Stomach (tissue), 9 donors: ENCODE results near the gene CHD6. TPM values are rescaled to one million over a fixed set of nuclear protein-coding genes. Genes with fewer than 3 reads are reported as not detected.

Experiments
- DNase-seq, 2 donors: peaks; one replicate each; pipeline versions ENCODE4 v3.0.0 to v3.0.0-alpha.2; 2013 to 2019
- H3K27ac ChIP-seq, 5 donors: fragments of 200-600 bp in 4 of 5; sonication (generic) in 4 of 5; one replicate each; pipeline ENCODE4 v1.5.1; 2013 to 2019; ENCODE audit warnings: mild to moderate bottlenecking in 1 of 5, moderate library complexity in 1 of 5
- H3K27me3 ChIP-seq, 3 donors: fragments of 200-600 bp; sonication (generic); one replicate each; pipeline ENCODE4 v1.5.1; 2017 to 2019; ENCODE audit warnings: mixed run types in 1 of 3
- H3K36me3 ChIP-seq, 4 donors: fragments of 200-600 bp; sonication (generic); 1 replicate in 3 of 4; 2 replicates in 1 of 4; pipeline ENCODE4 v1.5.1; 2016 to 2019
- H3K4me1 ChIP-seq, 4 donors: fragments of 200-600 bp; sonication (generic); one replicate each; pipeline ENCODE4 v1.5.1; 2016 to 2019
- H3K4me3 ChIP-seq, 4 donors: fragments of 200-600 bp; sonication (generic) in 3 of 4; one replicate each; pipeline ENCODE4 v1.5.1; 2016 to 2019; ENCODE audit warnings: mild to moderate bottlenecking in 1 of 4
- H3K9me3 ChIP-seq, 4 donors: fragments of 200-600 bp; sonication (generic); one replicate each; pipeline ENCODE4 v1.5.1; 2016 to 2019
- EP300 ChIP-seq: sonication (generic); formaldehyde crosslinking; IDR thresholded peaks from one replicate; pipeline ENCODE4 v1.6.1; 2017; ENCODE audit warnings: antibody characterized with exemption
- POLR2A ChIP-seq, 4 donors: fragments of 450-650 bp; IDR thresholded peaks; one replicate each; pipeline ENCODE4 v1.6.1; 2016; ENCODE audit warnings: antibody characterized with exemption in 4 of 4, control low read depth in 2 of 4, mild to moderate bottlenecking in 1 of 4, moderate library complexity in 1 of 4
- POLR2AphosphoS5 ChIP-seq, 3 donors: sonication (generic); formaldehyde crosslinking; IDR thresholded peaks; one replicate each; pipeline ENCODE4 v1.6.1; 2016; ENCODE audit warnings: antibody characterized with exemption in 3 of 3
- WGBS, 5 donors: extraction: QIAGEN DNeasy Blood & Tissue Kit in 3 of 5; methylation state at CpG; one replicate each; pipeline versions ENCODE4 v1.1.5 to v1.1.7; 2013 to 2018; 5-methylcytosine and 5-hydroxymethylcytosine counted together
- intact Hi-C: fragments of 100-400 bp; cut with DNase I; formaldehyde crosslinking; loops from one replicate; pipeline ENCODE4 v1.15.1; 2023; ENCODE audit warnings: low total_unique reads
- polyA plus RNA-seq, 3 donors: library from polyadenylated mRNA; stranded (reverse); fragments of 200-250 nt; gene quantifications; one replicate each; pipeline ENCODE4 v1.2.3, GENCODE V29; 2013
- total RNA-seq, 5 donors: library from RNA; depleted of rRNA; stranded (reverse); fragments of >200 nt; gene quantifications; one replicate each; pipeline versions ENCODE4 v1.1.0 to v1.2.3, GENCODE V29; 2014 to 2016
- TF ChIP-seq, protein P1 (sequence below), 7 experiments: fragments of 450-650 bp in 4 of 7; fragments of 200-600 bp in 3 of 7; sonication (generic) in 3 of 7; IDR thresholded peaks; one replicate each; pipeline ENCODE4 v1.5.1; 2016 to 2019; ENCODE audit warnings: antibody characterized with exemption in 7 of 7, control low read depth in 2 of 7, mild to moderate bottlenecking in 1 of 7
- donor health status: healthy with polysubstance abuse.
- donor health status: Bipolar disorder and iron deficiency.
- donor health status: healthy.

CHD6 gene
- total and polyA plus RNA-seq, 8 donors: 4.4 to 84.6 (median 47.5) TPM

DNA sequence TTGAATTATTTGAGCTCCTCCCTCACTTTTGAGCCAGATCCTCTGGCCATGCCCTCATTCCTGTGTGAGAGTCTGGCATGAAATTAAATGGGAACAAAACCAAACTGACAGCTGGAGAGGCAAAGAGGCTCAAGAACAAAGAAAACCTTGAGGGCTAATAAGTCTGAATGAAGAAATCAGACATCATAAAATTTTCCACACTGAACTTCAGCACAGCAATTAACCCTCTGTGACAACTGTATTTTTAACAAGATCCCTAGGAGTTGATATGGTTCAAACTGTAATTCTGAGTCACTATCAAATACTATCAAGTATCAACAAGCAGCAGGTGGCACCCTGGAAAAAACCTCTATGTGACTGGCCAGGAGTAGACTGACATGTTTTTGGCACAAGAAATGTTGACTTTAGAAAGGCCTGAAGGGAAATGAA is 142.2 kb downstream of the CHD6 start:
- Histone ChIP-seq H3K9me3 (no peaks in the 10 kb centered on the region), H3K27me3 (no peaks in the 10 kb centered on the region), H3K27ac (peak overlapping the region in 3 of 5 donors; percentile 24 to 57 (median 43)), H3K4me1 (peaks cover 0 to 21% (median 15%) of the 10 kb centered on the region in 4 donors), H3K4me3 (no peak overlapping the region), H3K36me3 (peaks cover 6 to 52% (median 38%) of the 10 kb centered on the region in 4 donors)
- peak in 1 of 3 donors; percentile 27 for TF ChIP-seq POLR2AphosphoS5 (IDR thresholded peaks at IDR 0.05)
- TF ChIP-seq EP300: no peak
- intact Hi-C loops: no loop called here
- peak; percentile 45 to 77 for DNase-seq

DNA sequence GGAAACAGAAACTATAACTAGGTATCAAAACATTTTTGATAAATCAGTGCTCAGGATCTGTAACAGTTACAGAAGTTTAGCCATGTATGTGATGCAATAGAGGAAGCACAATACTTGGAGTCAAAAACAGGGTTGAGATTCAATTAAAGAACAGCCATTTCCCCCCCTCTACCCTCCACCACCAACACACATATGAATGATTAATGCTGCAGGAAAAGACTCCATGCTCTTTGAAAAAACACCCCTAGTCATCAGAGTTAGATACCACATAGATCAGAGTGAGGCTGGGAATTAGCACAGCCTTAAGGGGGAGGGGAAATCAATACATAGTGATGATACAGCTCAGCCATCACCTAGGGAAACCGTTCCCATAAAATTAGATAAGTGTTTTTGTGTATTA is 142.7 kb downstream of the CHD6 start:
- H3K9me3 ChIP-seq: no peaks in the 10 kb centered on the region
- peak in 1 of 2 donors; percentile 17 for DNase-seq
- H3K27ac ChIP-seq: peak overlapping the region in 3 of 5 donors; percentile 24 to 57 (median 43)
- TF ChIP-seq POLR2AphosphoS5 (IDR thresholded peaks at IDR 0.05) (no peak), POLR2A (IDR thresholded peaks at IDR 0.05) (no peak), EP300 (no peak)
- TF ChIP-seq, protein P1, sequence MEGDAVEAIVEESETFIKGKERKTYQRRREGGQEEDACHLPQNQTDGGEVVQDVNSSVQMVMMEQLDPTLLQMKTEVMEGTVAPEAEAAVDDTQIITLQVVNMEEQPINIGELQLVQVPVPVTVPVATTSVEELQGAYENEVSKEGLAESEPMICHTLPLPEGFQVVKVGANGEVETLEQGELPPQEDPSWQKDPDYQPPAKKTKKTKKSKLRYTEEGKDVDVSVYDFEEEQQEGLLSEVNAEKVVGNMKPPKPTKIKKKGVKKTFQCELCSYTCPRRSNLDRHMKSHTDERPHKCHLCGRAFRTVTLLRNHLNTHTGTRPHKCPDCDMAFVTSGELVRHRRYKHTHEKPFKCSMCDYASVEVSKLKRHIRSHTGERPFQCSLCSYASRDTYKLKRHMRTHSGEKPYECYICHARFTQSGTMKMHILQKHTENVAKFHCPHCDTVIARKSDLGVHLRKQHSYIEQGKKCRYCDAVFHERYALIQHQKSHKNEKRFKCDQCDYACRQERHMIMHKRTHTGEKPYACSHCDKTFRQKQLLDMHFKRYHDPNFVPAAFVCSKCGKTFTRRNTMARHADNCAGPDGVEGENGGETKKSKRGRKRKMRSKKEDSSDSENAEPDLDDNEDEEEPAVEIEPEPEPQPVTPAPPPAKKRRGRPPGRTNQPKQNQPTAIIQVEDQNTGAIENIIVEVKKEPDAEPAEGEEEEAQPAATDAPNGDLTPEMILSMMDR (IDR thresholded peaks at IDR 0.05): no peak
- no peaks in the 10 kb centered on the region for H3K27me3 ChIP-seq
- intact Hi-C loops: no loop called here
- no peak overlapping the region for H3K4me3 ChIP-seq
- H3K36me3 ChIP-seq: peaks cover 6 to 54% (median 39%) of the 10 kb centered on the region in 4 donors
- H3K4me1 ChIP-seq: peaks cover 0 to 24% (median 15%) of the 10 kb centered on the region in 4 donors
- WGBS, 5 donors: 31 to 48% (median 38%) methylated on average over 1 of the region's 1 CpG

DNA sequence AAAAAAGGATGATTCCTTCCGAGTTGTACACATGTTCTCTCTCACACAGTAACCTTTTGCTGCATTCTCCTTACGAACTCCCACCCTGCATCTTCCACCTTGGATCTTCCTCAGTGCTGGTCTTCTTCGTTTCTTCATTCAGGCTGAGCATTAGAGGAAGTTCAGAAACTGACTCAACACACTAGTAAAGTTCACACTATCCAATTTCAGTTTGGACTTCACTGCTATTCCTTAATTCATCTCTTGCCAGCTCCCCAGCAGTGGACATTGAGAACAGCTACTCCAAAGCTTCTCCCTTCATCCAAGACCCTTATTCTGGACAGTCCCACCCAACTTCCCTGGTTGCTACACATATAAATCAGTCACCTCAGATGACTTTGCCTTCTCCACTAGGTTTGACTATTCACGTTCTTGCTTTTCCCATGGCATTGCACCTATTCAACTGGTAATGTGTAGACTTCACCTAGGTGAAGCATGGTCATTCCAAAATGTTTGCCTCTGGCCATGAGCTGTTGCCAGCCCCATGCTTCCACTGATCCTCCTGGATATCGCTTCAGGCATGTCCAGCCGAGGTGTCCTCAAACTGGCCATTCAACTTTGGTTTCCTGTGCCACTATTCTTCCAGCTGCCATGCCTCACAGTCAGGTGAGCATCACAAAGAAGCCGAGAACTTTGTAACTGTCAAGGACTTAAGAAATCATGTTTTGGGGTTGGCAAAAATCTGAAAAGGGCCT is 147.6 kb downstream of the CHD6 start:
- no peak for DNase-seq
- WGBS, 5 donors: 75 to 88% (median 78%) methylated on average over 7 of the region's 7 CpGs
- no peaks in the 10 kb centered on the region for H3K27me3 ChIP-seq
- H3K4me3 ChIP-seq: no peak overlapping the region
- intact Hi-C loops: no loop called here
- peaks cover 0 to 3% (median 0%) of the 10 kb centered on the region in 4 donors for H3K9me3 ChIP-seq
- TF ChIP-seq POLR2AphosphoS5 (IDR thresholded peaks at IDR 0.05): no peak
- no peak overlapping the region for H3K27ac ChIP-seq
- peaks cover 10 to 73% (median 60%) of the 10 kb centered on the region in 4 donors for H3K36me3 ChIP-seq
- H3K4me1 ChIP-seq: peaks cover 0 to 15% (median 1%) of the 10 kb centered on the region in 4 donors

DNA sequence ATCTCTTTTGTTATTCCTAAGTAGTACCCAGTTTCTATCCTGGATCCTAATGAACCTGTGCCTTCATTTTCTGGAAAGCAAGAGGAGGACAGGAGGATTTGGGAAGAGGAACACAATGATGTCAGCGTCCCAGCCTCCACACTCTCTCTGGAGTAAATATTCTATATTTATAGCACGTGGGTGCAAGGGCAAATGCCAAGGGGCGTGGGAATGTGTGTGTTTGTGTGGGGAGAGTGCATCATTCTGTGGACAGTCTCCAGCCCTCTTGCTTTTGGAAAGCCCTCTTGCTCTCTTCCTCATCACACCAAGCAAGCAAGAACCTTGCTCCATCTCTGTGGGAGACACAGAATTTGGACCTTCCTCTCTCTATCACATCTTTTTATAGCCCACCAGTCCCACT is 148.3 kb downstream of the CHD6 start:
- no peak overlapping the region for H3K4me3 ChIP-seq
- intact Hi-C loops: no loop called here
- 64 to 78% (median 72%) methylated on average over 3 of the region's 3 CpGs for WGBS, 5 donors
- H3K9me3 ChIP-seq: peaks cover 0 to 9% (median 0%) of the 10 kb centered on the region in 4 donors
- TF ChIP-seq EP300 (no peak), POLR2A (IDR thresholded peaks at IDR 0.05) (no peak), POLR2AphosphoS5 (IDR thresholded peaks at IDR 0.05) (no peak)
- TF ChIP-seq, protein P1 (IDR thresholded peaks at IDR 0.05): no peak
- H3K27me3 ChIP-seq: no peaks in the 10 kb centered on the region
- no peak for DNase-seq
- peaks cover 10 to 80% (median 66%) of the 10 kb centered on the region in 4 donors for H3K36me3 ChIP-seq
- H3K27ac ChIP-seq: no peak overlapping the region
- peaks cover 0 to 8% (median 0%) of the 10 kb centered on the region in 4 donors for H3K4me1 ChIP-seq

DNA sequence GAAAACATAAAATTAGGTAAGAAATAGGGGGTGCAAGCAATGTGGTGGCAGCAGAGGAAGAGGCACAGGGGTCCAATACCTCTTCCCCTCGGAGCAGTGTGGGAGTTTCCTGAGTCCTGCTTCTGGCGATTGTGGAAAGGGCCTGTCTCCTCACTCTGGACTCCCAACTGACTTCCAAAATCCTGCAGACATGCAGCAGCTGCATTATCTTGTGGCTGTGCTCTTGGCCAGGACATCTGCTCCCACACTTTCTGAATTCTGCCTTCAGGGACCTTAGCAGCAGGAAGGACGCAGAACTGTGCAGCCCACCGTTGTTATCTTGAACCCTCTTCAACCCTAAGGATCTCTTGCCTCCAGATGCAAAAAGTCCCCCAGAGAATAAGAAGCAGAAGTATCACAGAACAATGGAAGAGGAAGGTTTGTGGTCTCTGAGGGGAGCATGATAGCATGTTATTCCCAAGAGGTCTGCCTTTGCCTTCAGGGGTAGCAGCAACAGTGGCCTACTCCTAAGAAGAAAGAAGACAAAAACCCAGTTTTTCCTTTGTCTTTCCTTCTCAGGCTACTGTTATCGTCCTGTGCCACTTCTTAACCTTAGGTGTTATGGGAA is 149.1 kb downstream of the CHD6 start:
- Histone ChIP-seq H3K9me3 (peaks cover 0 to 9% (median 0%) of the 10 kb centered on the region in 4 donors), H3K4me3 (no peak overlapping the region), H3K27ac (no peak overlapping the region), H3K27me3 (no peaks in the 10 kb centered on the region), H3K36me3 (peaks cover 10 to 87% (median 72%) of the 10 kb centered on the region in 4 donors), H3K4me1 (peaks cover 0 to 7% (median 0%) of the 10 kb centered on the region in 4 donors)
- 81 to 91% (median 85%) methylated on average over 5 of the region's 5 CpGs for WGBS, 5 donors
- TF ChIP-seq POLR2A (IDR thresholded peaks at IDR 0.05) (no peak), EP300 (no peak), POLR2AphosphoS5 (IDR thresholded peaks at IDR 0.05) (no peak)
- TF ChIP-seq, protein P1 (IDR thresholded peaks at IDR 0.05): no peak
- intact Hi-C loops: no loop called here
- peak in 1 of 2 donors; percentile 18 for DNase-seq
